ENCODE measurements around the gene PGAP3. TPM values are rescaled to one million over a fixed set of nuclear protein-coding genes. Genes with fewer than 3 reads are reported as not detected.

Gene PGAP3
- total RNA-seq, 1 donor from 2014 or later, result 17.7 TPM

- H3K9me3 ChIP-seq, result no peaks in the 10 kb centered on the region
- H3K27ac ChIP-seq, result peak overlapping the region; percentile 26
- no peak overlapping the region for H3K4me3 ChIP-seq
- peaks cover 39% of the 10 kb centered on the region for H3K4me1 ChIP-seq
- H3K36me3 ChIP-seq, result peaks cover 0 to 42% of the 10 kb centered on the region in 2 donors
- TF ChIP-seq POLR2AphosphoS5 (IDR thresholded peaks at IDR 0.05; ENCODE audit: insufficient read depth in 1 of 2, low read depth in 1 of 2), result no peak
- no peak for TF ChIP-seq POLR2A (IDR thresholded peaks at IDR 0.05)
- intact Hi-C loops (cut with DNase I), result no loop called here
- H3K27me3 ChIP-seq, result no peaks in the 10 kb centered on the region
- no peak for DNase-seq (ENCODE audit: extremely low spot score in 2 of 2)
Observed at GRCh38 chr17:39658346-39658745, 29.5 kb downstream of the PGAP3 start.

GRCh38 chr17:39655105-39655504, 32.8 kb downstream of the PGAP3 start:
- Histone ChIP-seq H3K36me3 (peaks cover 0 to 21% of the 10 kb centered on the region in 2 donors), H3K4me3 (no peak overlapping the region), H3K27me3 (no peaks in the 10 kb centered on the region), H3K9me3 (no peaks in the 10 kb centered on the region), H3K27ac (no peak overlapping the region), H3K4me1 (peaks cover 28% of the 10 kb centered on the region)
- TF ChIP-seq POLR2A (IDR thresholded peaks at IDR 0.05), result no peak
- intact Hi-C loops (cut with DNase I), result no loop called here
- no peak for DNase-seq (ENCODE audit: extremely low spot score in 2 of 2)

GRCh38 chr17:39653662-39654331, 34.1 kb downstream of the PGAP3 start:
- intact Hi-C loops (cut with DNase I), result no loop called here
- Histone ChIP-seq H3K36me3 (peaks cover 0 to 17% of the 10 kb centered on the region in 2 donors), H3K27me3 (no peaks in the 10 kb centered on the region), H3K9me3 (no peaks in the 10 kb centered on the region), H3K4me3 (no peak overlapping the region), H3K4me1 (peaks cover 25% of the 10 kb centered on the region), H3K27ac (no peak overlapping the region)
- no peak for DNase-seq (ENCODE audit: extremely low spot score in 2 of 2)
- TF ChIP-seq CTCF (IDR thresholded peaks at IDR 0.05) (peak; percentile 17 to 43 (median 22)), POLR2AphosphoS5 (IDR thresholded peaks at IDR 0.05; ENCODE audit: insufficient read depth in 1 of 2, low read depth in 1 of 2) (no peak)

- intact Hi-C loops (cut with DNase I), result no loop called here
- TF ChIP-seq POLR2A (IDR thresholded peaks at IDR 0.05), result no peak
- TF ChIP-seq POLR2AphosphoS5 (IDR thresholded peaks at IDR 0.05; ENCODE audit: insufficient read depth in 1 of 2, low read depth in 1 of 2), result no peak
- no peak for DNase-seq (ENCODE audit: extremely low spot score in 2 of 2)
- Histone ChIP-seq H3K4me3 (no peak overlapping the region), H3K36me3 (peaks cover 0 to 14% of the 10 kb centered on the region in 2 donors), H3K9me3 (no peaks in the 10 kb centered on the region), H3K4me1 (peaks cover 25% of the 10 kb centered on the region), H3K27me3 (no peaks in the 10 kb centered on the region), H3K27ac (no peak overlapping the region)
Observed at GRCh38 chr17:39653316-39653661, 34.6 kb downstream of the PGAP3 start.

- TF ChIP-seq POLR2A (IDR thresholded peaks at IDR 0.05) (no peak), CTCF (IDR thresholded peaks at IDR 0.05) (no peak), POLR2AphosphoS5 (IDR thresholded peaks at IDR 0.05; ENCODE audit: insufficient read depth in 1 of 2, low read depth in 1 of 2) (no peak)
- no peaks in the 10 kb centered on the region for H3K9me3 ChIP-seq
- peaks cover 0 to 12% of the 10 kb centered on the region in 2 donors for H3K36me3 ChIP-seq
- DNase-seq (ENCODE audit: extremely low spot score in 2 of 2), result no peak
- no peak overlapping the region for H3K4me3 ChIP-seq
- H3K4me1 ChIP-seq, result peaks cover 25% of the 10 kb centered on the region
- intact Hi-C loops (cut with DNase I), result no loop called here
- no peaks in the 10 kb centered on the region for H3K27me3 ChIP-seq
- H3K27ac ChIP-seq, result no peak overlapping the region
Observed at GRCh38 chr17:39652587-39653315, 35.1 kb downstream of the PGAP3 start.

- peaks cover 25% of the 10 kb centered on the region for H3K4me1 ChIP-seq
- peaks cover 0 to 11% of the 10 kb centered on the region in 2 donors for H3K36me3 ChIP-seq
- no peak overlapping the region for H3K4me3 ChIP-seq
- H3K9me3 ChIP-seq, result no peaks in the 10 kb centered on the region
- H3K27me3 ChIP-seq, result no peaks in the 10 kb centered on the region
- no peak for TF ChIP-seq CTCF (IDR thresholded peaks at IDR 0.05)
- TF ChIP-seq POLR2A (IDR thresholded peaks at IDR 0.05), result no peak
- no peak for TF ChIP-seq POLR2AphosphoS5 (IDR thresholded peaks at IDR 0.05; ENCODE audit: insufficient read depth in 1 of 2, low read depth in 1 of 2)
- intact Hi-C loops (cut with DNase I), result no loop called here
- H3K27ac ChIP-seq, result no peak overlapping the region
- DNase-seq (ENCODE audit: extremely low spot score in 2 of 2), result no peak
Observed at GRCh38 chr17:39651923-39652586, 35.8 kb downstream of the PGAP3 start.

Measured in vagina (tissue), 2 donors.